ENCODE measurements around the gene GCK. TPM values are rescaled to one million over a fixed set of nuclear protein-coding genes. Genes with fewer than 3 reads are reported as not detected.
A peak's percentile ranks its signal among the peaks of the same experiment; 100 is the strongest.

Gene GCK
- total and polyA plus RNA-seq, 2 of the 13 experiments (the other 11 are each of a cell fraction or from before 2014, with no cell fraction given), result not detected

DNA sequence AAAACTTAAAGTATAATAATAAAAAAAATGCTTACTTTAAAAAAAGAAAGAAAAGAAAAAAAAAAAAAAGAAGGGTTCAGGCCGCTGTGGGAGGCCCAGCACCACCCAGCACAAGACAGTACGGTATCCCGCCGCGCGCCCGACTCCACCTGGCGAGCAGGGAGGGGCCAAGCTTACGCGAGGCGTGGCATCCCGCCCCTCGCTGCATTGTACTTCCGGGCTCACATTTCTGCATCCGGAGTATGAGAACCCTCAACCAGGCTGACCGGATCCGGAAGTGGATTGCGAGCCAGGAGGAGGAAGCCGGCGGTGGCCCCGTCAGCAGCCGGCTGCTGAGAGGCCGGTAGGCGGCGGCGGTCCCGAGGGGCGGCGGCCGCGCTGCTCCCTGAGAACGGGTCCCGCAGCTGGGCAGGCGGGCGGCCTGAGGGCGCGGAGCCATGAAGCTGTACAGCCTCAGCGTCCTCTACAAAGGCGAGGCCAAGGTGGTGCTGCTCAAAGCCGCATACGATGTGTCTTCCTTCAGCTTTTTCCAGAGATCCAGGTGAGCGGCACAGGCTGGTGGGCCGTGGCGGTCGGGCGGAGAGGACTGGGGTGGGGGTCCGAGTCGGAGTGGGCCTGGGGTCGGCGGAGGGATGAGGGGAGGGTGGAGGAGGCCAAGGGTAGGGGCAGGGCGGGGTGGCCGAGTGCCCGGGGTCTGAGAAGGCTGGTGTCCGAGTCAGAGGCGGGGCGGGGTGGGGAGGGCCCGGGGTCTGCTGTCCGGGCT, 11.6 kb upstream of the GCK start, which contains the start of gene YKT6 (continued):
- TF ChIP-seq ZNF577 (CRISPR knock-in tag; IDR thresholded peaks at IDR 0.05; ENCODE audit: borderline replicate concordance, low read depth), result no peak
- TF ChIP-seq, protein P1, sequence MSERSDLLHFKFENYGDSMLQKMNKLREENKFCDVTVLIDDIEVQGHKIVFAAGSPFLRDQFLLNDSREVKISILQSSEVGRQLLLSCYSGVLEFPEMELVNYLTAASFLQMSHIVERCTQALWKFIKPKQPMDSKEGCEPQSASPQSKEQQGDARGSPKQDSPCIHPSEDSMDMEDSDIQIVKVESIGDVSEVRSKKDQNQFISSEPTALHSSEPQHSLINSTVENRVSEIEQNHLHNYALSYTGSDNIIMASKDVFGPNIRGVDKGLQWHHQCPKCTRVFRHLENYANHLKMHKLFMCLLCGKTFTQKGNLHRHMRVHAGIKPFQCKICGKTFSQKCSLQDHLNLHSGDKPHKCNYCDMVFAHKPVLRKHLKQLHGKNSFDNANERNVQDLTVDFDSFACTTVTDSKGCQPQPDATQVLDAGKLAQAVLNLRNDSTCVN (CRISPR knock-in tag; IDR thresholded peaks at IDR 0.05; ENCODE audit: borderline replicate concordance), result no peak
- no peak for TF ChIP-seq RBM22 (optimal IDR thresholded peaks at IDR 0.05; ENCODE audit: low read length)
- TF ChIP-seq RARA (CRISPR knock-in tag; IDR thresholded peaks at IDR 0.05), result no peak
- no peak for TF ChIP-seq ZNF33A (CRISPR knock-in tag; IDR thresholded peaks at IDR 0.05; ENCODE audit: borderline replicate concordance)
- no peak for TF ChIP-seq ZNF543 (CRISPR knock-in tag; IDR thresholded peaks at IDR 0.05)
- no peak for TF ChIP-seq ZNF180 (CRISPR knock-in tag; IDR thresholded peaks at IDR 0.05; ENCODE audit: borderline replicate concordance, low read depth)
- TF ChIP-seq, protein P2, sequence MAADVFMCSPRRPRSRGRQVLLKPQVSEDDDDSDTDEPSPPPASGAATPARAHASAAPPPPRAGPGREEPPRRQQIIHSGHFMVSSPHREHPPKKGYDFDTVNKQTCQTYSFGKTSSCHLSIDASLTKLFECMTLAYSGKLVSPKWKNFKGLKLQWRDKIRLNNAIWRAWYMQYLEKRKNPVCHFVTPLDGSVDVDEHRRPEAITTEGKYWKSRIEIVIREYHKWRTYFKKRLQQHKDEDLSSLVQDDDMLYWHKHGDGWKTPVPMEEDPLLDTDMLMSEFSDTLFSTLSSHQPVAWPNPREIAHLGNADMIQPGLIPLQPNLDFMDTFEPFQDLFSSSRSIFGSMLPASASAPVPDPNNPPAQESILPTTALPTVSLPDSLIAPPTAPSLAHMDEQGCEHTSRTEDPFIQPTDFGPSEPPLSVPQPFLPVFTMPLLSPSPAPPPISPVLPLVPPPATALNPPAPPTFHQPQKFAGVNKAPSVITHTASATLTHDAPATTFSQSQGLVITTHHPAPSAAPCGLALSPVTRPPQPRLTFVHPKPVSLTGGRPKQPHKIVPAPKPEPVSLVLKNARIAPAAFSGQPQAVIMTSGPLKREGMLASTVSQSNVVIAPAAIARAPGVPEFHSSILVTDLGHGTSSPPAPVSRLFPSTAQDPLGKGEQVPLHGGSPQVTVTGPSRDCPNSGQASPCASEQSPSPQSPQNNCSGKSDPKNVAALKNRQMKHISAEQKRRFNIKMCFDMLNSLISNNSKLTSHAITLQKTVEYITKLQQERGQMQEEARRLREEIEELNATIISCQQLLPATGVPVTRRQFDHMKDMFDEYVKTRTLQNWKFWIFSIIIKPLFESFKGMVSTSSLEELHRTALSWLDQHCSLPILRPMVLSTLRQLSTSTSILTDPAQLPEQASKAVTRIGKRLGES (CRISPR knock-in tag; IDR thresholded peaks at IDR 0.05; ENCODE audit: borderline replicate concordance), result no peak
- TF ChIP-seq ZNF776 (CRISPR knock-in tag; IDR thresholded peaks at IDR 0.05), result no peak
- TF ChIP-seq SRF (IDR thresholded peaks at IDR 0.05; ENCODE audit: low read depth, low read length), result no peak
- no peak for TF ChIP-seq PRPF4 (IDR thresholded peaks at IDR 0.05; ENCODE audit: low read depth, low read length, poor library complexity, severe bottlenecking)
- TF ChIP-seq, protein P3, sequence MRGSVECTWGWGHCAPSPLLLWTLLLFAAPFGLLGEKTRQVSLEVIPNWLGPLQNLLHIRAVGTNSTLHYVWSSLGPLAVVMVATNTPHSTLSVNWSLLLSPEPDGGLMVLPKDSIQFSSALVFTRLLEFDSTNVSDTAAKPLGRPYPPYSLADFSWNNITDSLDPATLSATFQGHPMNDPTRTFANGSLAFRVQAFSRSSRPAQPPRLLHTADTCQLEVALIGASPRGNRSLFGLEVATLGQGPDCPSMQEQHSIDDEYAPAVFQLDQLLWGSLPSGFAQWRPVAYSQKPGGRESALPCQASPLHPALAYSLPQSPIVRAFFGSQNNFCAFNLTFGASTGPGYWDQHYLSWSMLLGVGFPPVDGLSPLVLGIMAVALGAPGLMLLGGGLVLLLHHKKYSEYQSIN (CRISPR knock-in tag; IDR thresholded peaks at IDR 0.05; ENCODE audit: borderline replicate concordance), result no peak
- TF ChIP-seq JDP2 (CRISPR knock-in tag; IDR thresholded peaks at IDR 0.05; ENCODE audit: borderline replicate concordance), result no peak
- no peak for TF ChIP-seq ZNF30 (CRISPR knock-in tag; IDR thresholded peaks at IDR 0.05)
- TF ChIP-seq ETV5 (CRISPR knock-in tag; IDR thresholded peaks at IDR 0.05; ENCODE audit: borderline replicate concordance), result peak; percentile 83
- TF ChIP-seq HNRNPL (IDR thresholded peaks at IDR 0.05; ENCODE audit: low read depth, low read length), result 0 out of 2 replicates have a peak, but pooled peaks have one; percentile 23
- no peak for TF ChIP-seq JUNB (CRISPR knock-in tag; IDR thresholded peaks at IDR 0.05; ENCODE audit: borderline replicate concordance)
- TF ChIP-seq, protein P4, sequence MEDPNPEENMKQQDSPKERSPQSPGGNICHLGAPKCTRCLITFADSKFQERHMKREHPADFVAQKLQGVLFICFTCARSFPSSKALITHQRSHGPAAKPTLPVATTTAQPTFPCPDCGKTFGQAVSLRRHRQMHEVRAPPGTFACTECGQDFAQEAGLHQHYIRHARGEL (CRISPR knock-in tag; IDR thresholded peaks at IDR 0.05), result no peak

Measured in HepG2 (cell line).